Fibroblast of the aortic adventitia (primary cell): ENCODE results near the gene PPIL6. TPM values are rescaled to one million over a fixed set of nuclear protein-coding genes. Genes with fewer than 3 reads are reported as not detected.
A peak's percentile ranks its signal among the peaks of the same experiment; 100 is the strongest.

Experiments
- DNase-seq: peaks from one replicate; pipeline ENCODE4 v3.0.0-alpha.2; 2010; ENCODE audit warnings: low read depth
- H3K4me3 ChIP-seq: 2 replicates; pipeline ENCODE4 v1.5.1; 2011; ENCODE audit warnings: low read depth, mild to moderate bottlenecking, control low read depth, low read length, moderate library complexity
- total RNA-seq: library from RNA; depleted of rRNA; stranded (reverse); fragments of >200 nt; gene quantifications from 2 replicates; pipeline ENCODE4 v1.2.3, GENCODE V29; 2012; ENCODE audit warnings: low replicate concordance
- TF ChIP-seq, protein P1 (sequence below): IDR thresholded peaks from 2 replicates; pipeline ENCODE4 v1.5.1; 2011; ENCODE audit warnings: mild to moderate bottlenecking, low read length, control low read depth, inconsistent platforms; ENCODE audit not compliant: insufficient read depth

Gene PPIL6
- total RNA-seq, 1 donor = 5.8 TPM

GRCh38 chr6:109347779-109348178 is 92.6 kb downstream of the PPIL6 start:
- no peak overlapping the region for H3K4me3 ChIP-seq
- no peak for DNase-seq
- TF ChIP-seq, protein P1, sequence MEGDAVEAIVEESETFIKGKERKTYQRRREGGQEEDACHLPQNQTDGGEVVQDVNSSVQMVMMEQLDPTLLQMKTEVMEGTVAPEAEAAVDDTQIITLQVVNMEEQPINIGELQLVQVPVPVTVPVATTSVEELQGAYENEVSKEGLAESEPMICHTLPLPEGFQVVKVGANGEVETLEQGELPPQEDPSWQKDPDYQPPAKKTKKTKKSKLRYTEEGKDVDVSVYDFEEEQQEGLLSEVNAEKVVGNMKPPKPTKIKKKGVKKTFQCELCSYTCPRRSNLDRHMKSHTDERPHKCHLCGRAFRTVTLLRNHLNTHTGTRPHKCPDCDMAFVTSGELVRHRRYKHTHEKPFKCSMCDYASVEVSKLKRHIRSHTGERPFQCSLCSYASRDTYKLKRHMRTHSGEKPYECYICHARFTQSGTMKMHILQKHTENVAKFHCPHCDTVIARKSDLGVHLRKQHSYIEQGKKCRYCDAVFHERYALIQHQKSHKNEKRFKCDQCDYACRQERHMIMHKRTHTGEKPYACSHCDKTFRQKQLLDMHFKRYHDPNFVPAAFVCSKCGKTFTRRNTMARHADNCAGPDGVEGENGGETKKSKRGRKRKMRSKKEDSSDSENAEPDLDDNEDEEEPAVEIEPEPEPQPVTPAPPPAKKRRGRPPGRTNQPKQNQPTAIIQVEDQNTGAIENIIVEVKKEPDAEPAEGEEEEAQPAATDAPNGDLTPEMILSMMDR = no peak

GRCh38 chr6:109345986-109346385 is 94.4 kb downstream of the PPIL6 start:
- no peak for DNase-seq
- no peak overlapping the region for H3K4me3 ChIP-seq
- TF ChIP-seq, protein P1 = no peak

DNA sequence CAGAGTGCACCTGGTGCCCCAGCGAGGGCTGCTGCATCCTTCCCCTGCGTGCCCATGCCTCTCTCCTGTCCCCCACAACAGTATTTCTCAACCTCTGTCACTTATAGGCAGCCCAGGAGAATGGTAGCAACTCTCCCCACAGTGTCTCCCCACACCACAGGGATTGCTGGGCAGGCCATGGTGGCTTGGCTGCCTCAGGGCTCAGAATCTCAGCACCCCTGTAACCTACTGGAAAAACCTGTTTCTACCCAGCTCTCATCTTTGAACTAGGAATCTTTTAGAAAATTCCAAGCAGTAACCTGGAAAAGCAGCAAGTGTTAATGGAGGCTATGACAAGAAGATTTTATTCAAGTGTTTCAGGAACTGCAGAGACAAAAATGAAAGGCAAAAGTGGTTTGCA is 96.2 kb downstream of the PPIL6 start:
- TF ChIP-seq, protein P1 = no peak
- no peak overlapping the region for H3K4me3 ChIP-seq

GRCh38 chr6:109343518-109343917 is 96.9 kb downstream of the PPIL6 start:
- no peak for DNase-seq
- TF ChIP-seq, protein P1 = no peak
- no peak overlapping the region for H3K4me3 ChIP-seq

More for the DNA sequence above, 96.2 kb downstream of the PPIL6 start:
- DNase-seq = no peak

GRCh38 chr6:109342911-109343310 is 97.5 kb downstream of the PPIL6 start:
- H3K4me3 ChIP-seq = no peak overlapping the region
- no peak for DNase-seq
- TF ChIP-seq, protein P1 = no peak

- TF ChIP-seq, protein P1 = no peak
- no peak overlapping the region for H3K4me3 ChIP-seq
- DNase-seq = peak; percentile 42
These were observed 97.9 kb downstream of the PPIL6 start for GRCh38 chr6:109342506-109342905.

DNA sequence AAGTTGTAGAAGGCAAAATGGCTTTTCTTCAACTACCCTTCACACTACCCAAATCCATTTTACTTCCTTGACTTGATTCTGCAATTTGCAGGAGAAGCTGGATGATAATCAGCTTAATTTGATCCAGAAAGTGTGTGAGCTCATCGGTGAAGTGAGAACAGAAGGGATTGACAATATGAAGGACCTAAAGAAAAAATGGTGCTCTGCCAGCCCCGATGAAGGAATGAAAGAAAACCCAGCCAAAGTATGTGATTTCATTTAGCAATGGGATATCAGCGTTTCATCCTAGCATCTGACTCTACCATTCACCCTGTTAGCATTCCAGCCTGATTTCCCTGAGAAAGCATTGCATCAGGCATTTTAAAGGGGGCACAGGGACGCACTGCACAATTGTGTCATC is 99.6 kb downstream of the PPIL6 start:
- no peak overlapping the region for H3K4me3 ChIP-seq
- TF ChIP-seq, protein P1 = no peak
- peak; percentile 47 for DNase-seq

Other genes with a start within 250 kb of the PPIL6 start
- 177 and 287 TPM in 2 replicates for gene CD164, start 58.2 kb downstream of the PPIL6 start, total RNA-seq
- gene SMPD2, start 96 bp upstream of the PPIL6 start, total RNA-seq = 7.5 and 14.6 TPM in 2 replicates
- gene MICAL1, start 15.1 kb upstream of the PPIL6 start, total RNA-seq = 21.7 and 48.1 TPM in 2 replicates
- gene ZBTB24, start 42.6 kb upstream of the PPIL6 start, total RNA-seq = 4.3 and 9.8 TPM in 2 replicates